RWPE1 (cell line): ENCODE results near the gene PDK1.

Experiments
- CTCF ChIA-PET: fragments of 350-600 bp; sonication (Branson Sonifier 250); formaldehyde crosslinking; extraction: SDS; loops from one replicate; lab custom pipeline; 2021; lab: Yijun Ruan, JAX
- POLR2A ChIA-PET: fragments of 400-600 bp; formaldehyde crosslinking; extraction: SDS; loops from one replicate; lab custom pipeline; 2020; ENCODE audit warnings: antibody characterized with exemption; ENCODE audit not compliant: low non-redundant PET; lab: Yijun Ruan, JAX
- DNase-seq: peaks from one replicate; pipeline ENCODE4 v3.0.0; 2012; ENCODE audit warnings: low spot score
- H3K27ac ChIP-seq: fragments of 450-650 bp; 2 replicates; pipeline ENCODE4 v1.5.1; 2017
- TF ChIP-seq, protein P1 (sequence below): fragments of 450-650 bp; conservative IDR thresholded peaks from 2 replicates; pipeline ENCODE4 v1.5.1; 2017; ENCODE audit warnings: low read depth, mild to moderate bottlenecking

Gene PDK1

DNA sequence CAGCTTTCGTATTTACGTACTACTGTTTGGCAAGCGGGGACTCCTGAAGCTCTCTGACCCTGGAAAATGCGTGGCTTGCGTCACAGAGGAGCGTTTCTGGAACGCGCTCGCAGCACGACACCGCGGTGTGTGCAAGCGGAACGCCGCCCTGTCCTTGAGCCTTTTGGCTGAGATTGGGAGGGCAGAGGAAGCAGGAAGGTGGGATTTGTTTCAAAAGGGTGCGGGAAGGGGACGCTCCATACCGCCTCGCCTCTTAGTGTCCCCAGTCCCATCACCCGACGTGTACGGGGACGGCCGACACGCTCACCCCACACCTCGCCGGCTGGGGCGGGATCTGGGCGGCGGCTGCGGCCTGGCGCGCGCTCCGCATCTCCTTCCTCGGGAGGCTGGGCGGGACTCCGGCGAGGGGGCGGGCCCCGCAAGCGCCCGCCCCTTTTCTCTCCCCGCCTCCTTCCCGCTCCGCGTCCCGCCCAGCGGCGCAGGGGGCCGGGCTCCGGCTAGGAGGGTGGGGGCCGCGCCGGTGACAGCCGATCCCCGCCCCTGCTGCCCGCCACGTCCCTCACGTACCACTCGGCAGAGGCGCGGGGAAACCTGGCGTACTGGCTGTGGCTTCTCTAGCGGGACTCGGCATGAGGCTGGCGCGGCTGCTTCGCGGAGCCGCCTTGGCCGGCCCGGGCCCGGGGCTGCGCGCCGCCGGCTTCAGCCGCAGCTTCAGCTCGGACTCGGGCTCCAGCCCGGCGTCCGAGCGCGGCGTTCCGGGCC, at the start of gene PDK1:
Gene PDK1, plus strand, starts transcription at position 569 of the 762 bp plus-strand sequence. Its CDS starts 61 bp downstream, at position 630.
- TF ChIP-seq, protein P1, sequence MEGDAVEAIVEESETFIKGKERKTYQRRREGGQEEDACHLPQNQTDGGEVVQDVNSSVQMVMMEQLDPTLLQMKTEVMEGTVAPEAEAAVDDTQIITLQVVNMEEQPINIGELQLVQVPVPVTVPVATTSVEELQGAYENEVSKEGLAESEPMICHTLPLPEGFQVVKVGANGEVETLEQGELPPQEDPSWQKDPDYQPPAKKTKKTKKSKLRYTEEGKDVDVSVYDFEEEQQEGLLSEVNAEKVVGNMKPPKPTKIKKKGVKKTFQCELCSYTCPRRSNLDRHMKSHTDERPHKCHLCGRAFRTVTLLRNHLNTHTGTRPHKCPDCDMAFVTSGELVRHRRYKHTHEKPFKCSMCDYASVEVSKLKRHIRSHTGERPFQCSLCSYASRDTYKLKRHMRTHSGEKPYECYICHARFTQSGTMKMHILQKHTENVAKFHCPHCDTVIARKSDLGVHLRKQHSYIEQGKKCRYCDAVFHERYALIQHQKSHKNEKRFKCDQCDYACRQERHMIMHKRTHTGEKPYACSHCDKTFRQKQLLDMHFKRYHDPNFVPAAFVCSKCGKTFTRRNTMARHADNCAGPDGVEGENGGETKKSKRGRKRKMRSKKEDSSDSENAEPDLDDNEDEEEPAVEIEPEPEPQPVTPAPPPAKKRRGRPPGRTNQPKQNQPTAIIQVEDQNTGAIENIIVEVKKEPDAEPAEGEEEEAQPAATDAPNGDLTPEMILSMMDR: no peak
- POLR2A ChIA-PET: interaction anchor here (0.6 kb wide), 1 partner anchor 413 kb away, joined by 10 read pairs; no protein-coding TSS in a partner anchor
- H3K27ac ChIP-seq: peak within 1 kb of the TSS; percentile 97
- peak; percentile 92 for DNase-seq
- CTCF ChIA-PET: interaction anchor here (0.5 kb wide), 1 partner anchor 442 kb away, joined by 3 read pairs; no protein-coding TSS in a partner anchor

DNA sequence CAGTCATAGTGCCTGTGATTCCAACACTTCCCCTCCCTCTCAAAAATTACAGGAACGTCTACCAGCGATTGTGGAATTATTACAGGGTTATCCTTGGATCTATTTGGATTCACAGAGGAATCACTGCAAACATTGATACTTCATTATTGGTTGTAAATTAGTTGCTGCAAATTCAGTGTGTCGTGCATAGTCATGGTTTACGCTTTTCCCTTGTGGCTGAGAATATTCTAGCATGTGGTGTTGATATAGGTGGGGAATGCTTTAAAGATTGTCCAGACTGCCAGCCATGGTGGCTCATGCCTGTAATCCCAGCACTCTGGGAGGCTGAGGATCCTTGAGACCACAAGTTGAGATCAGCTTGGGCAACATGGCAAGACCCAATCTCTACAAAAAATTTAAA, 48.7 kb upstream of the PDK1 start:
- H3K27ac ChIP-seq: no peak overlapping the region
- ChIA-PET CTCF (no interaction called here), POLR2A (no interaction called here)
- TF ChIP-seq, protein P1: no peak
- no peak for DNase-seq

GRCh38 chr2:172510088-172510487, 45.8 kb upstream of the PDK1 start:
- no peak for DNase-seq
- CTCF ChIA-PET: no interaction called here
- POLR2A ChIA-PET: no interaction called here
- TF ChIP-seq, protein P1: no peak
- no peak overlapping the region for H3K27ac ChIP-seq

GRCh38 chr2:172510548-172510947, 45.3 kb upstream of the PDK1 start:
- CTCF ChIA-PET: no interaction called here
- H3K27ac ChIP-seq: no peak overlapping the region
- no peak for DNase-seq
- TF ChIP-seq, protein P1: no peak
- POLR2A ChIA-PET: no interaction called here

DNA sequence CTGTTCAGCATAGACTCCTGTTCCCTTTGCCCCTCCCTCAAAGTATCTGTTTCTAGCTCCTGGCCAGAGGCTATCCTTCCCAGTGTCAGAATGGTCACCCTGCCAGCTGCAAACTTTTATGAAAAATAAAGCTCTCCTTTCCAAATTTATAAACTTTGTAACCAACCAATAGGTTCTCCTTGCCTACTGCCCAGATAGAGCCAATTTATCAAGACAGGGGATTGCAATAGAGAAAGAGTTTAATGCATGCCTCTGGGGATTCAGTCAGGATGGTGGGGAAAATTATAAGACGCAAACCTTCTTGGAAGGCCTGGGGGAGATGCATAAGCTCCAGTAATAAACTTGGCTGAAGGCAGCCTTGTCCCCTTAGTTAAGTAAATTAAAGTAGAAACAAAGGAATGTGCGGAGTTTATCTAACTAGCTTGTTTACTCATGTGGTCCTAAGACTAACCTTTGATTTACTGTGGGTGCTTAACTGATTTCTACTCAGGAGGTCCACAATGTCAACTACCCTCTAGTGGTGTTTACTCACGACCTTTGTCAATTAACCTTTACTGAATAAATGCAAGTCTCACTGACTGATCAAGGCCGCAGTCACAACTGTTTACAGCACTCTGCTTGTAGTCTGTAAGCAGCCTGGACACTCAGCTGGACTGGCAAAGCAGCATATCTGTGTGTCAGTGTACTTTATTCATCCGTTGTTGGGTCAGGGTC, 42.9 kb upstream of the PDK1 start:
- CTCF ChIA-PET: interaction anchor here (0.5 to 0.6 kb wide), 2 partner anchors 31 to 189 kb away, joined by 3 read pairs; no protein-coding TSS in a partner anchor
- TF ChIP-seq, protein P1: no peak
- no peak overlapping the region for H3K27ac ChIP-seq
- POLR2A ChIA-PET: no interaction called here
- no peak for DNase-seq

DNA sequence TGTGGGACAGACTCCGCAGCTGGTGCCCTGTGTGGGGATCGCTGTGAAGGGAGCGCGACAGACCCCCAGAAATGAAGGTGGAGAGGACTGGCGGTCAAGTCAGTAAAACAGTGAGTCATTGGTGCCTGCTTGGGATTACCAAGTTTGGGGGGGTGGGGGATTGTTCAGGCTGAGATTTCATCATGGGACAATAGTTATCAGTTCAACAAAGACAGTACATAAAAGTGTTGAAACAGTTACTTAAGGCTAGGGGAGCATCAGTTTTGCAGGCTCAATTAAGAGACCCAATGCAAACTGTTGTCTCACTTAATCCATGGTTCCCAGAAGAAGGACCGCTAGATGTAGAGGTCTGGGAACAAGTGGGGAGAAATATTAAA, 42.4 kb upstream of the PDK1 start:
- CTCF ChIA-PET: interaction anchor here (0.5 to 0.6 kb wide), 2 partner anchors 32 to 188 kb away, joined by 3 read pairs; no protein-coding TSS in a partner anchor
- POLR2A ChIA-PET: no interaction called here
- TF ChIP-seq, protein P1: no peak
- no peak for DNase-seq
- H3K27ac ChIP-seq: no peak overlapping the region
